ENCODE measurements around the gene ECHS1. TPM values are rescaled to one million over a fixed set of nuclear protein-coding genes. Genes with fewer than 3 reads are reported as not detected.

The ECHS1 gene
- total and polyA plus RNA-seq, 2 experiments from 2014 or later, result 92.1 to 127 TPM

- peaks cover 17% of the 10 kb centered on the region for H3K27me3 Mint-ChIP-seq (ENCODE audit: insufficient read depth, low read depth, poor library complexity)
- H3K4me3 Mint-ChIP-seq, result no peak overlapping the region; the same call in 2 of the 3 replicates
- Histone ChIP-seq H2AFZ (peak overlapping the region; percentile 28; the same call in 1 of the 2 replicates), H3K4me1 (ENCODE audit: insufficient read depth) (no peaks in the 10 kb centered on the region; the same call in 1 of the 2 replicates), H3K4me3 (no peak overlapping the region), H3K79me2 (replicated peaks; ENCODE audit: insufficient read depth) (no peaks in the 10 kb centered on the region), H3K36me3 (ENCODE audit: insufficient read depth) (no peaks in the 10 kb centered on the region), H3K4me2 (no peak overlapping the region), H3K9me2 (ENCODE audit: insufficient read depth) (no peaks in the 10 kb centered on the region), H4K20me1 (replicated peaks; ENCODE audit: insufficient read depth) (no peaks in the 10 kb centered on the region), H3K27me3 (ENCODE audit: insufficient read depth) (no peaks in the 10 kb centered on the region), H3F3A (replicated peaks; ENCODE audit: low read depth) (0 out of 2 replicates have a peak, but pooled peaks cover 1% of the 10 kb centered on the region), H3K27ac (ENCODE audit: low read depth) (no peak overlapping the region)
- no peak overlapping the region for H3K27ac Mint-ChIP-seq
- no peak for ATAC-seq
- peaks cover 5% of the 10 kb centered on the region; the same call in 2 of the 3 replicates for H3K9me3 Mint-ChIP-seq
- TF ChIP-seq CTCF (conservative IDR thresholded peaks at IDR 0.05; ENCODE audit: low read depth in 2 of 2) (no peak), ZNF331 (CRISPR knock-in tag; IDR thresholded peaks at IDR 0.05; ENCODE audit: low read depth) (no peak), ETS1 (IDR thresholded peaks at IDR 0.05) (no peak), CREB1 (CRISPR knock-in tag; IDR thresholded peaks at IDR 0.05; ENCODE audit: low read depth) (no peak), EZH2phosphoT487 (IDR thresholded peaks at IDR 0.05; ENCODE audit: unreplicated experiment) (no peak), REST (IDR thresholded peaks at IDR 0.05; ENCODE audit: unreplicated experiment) (no peak), ZNF462 (CRISPR knock-in tag; IDR thresholded peaks at IDR 0.05) (no peak), ZNF114 (CRISPR knock-in tag; IDR thresholded peaks at IDR 0.05) (no peak), NANOG (IDR thresholded peaks at IDR 0.05; ENCODE audit: borderline replicate concordance) (no peak), STAT1 (IDR thresholded peaks at IDR 0.05; ENCODE audit: unreplicated experiment) (no peak), EZH2 (IDR thresholded peaks at IDR 0.05; ENCODE audit: low read depth, unreplicated experiment) (no peak), POLR2AphosphoS5 (IDR thresholded peaks at IDR 0.05; ENCODE audit: low read depth) (no peak), JUNB (IDR thresholded peaks at IDR 0.05; ENCODE audit: unreplicated experiment) (no peak)
- H3K4me1 Mint-ChIP-seq, result peaks cover 11% of the 10 kb centered on the region
- no peak for DNase-seq (ENCODE audit: low spot score)
- H3K36me3 Mint-ChIP-seq (ENCODE audit: low read depth), result no peaks in the 10 kb centered on the region
Measured at GRCh38 chr10:133343558-133343957, 29.6 kb downstream of the ECHS1 start.

All from GM23338 (cell line).